GM19193 (cell line): ENCODE measurements around the gene NFAM1.

Source experiments
- POLR2A ChIP-seq: IDR thresholded peaks from 4 replicates; pipeline ENCODE4 v1.6.1; 2011; ENCODE audit not compliant: insufficient read depth, insufficient read length; ENCODE audit errors: extremely low read depth

Gene NFAM1

GRCh38 chr22:42347281-42347824 is 84.8 kb downstream of the NFAM1 start:
- TF ChIP-seq POLR2A = no peak

DNA sequence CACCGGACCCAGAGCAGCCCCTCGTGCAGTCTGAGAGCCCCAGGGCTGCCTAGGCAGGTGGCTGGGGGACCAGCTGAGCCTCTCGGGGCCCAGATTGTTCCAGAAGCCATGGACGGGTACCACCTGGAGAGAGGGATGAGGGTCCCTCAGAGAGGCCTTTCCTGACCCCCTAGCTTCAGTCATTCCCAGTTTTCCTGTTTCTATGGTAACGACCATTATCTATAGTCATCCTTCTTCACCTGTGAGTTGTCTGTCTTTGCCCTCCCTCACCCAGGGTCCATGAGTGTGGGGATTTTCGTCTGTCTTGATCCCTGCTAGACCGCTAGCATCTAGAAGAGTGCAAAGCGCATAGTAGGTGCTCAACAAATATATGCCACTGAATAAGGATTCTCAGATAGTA is 85.5 kb downstream of the NFAM1 start:
- no peak for TF ChIP-seq POLR2A

DNA sequence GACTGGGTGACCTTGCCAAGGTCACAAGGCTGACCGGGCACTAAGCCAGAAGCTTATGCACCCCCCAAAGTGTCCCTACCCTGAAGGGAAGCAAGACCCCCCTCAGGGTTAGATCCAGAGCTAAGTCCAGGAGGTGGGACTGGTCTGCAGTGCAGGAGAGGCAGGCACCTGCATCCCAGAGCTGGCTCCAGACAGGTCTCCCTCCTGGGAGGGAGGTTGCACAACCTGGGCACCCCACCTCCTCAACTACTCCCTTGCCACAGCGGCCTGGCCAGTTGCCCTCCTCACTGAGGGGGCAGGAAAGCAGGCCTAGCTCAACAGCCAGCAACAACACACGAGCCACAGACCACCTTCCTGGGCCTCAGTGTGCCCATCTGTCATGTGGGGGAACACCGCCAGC is 86.7 kb downstream of the NFAM1 start:
- TF ChIP-seq POLR2A = no peak

DNA sequence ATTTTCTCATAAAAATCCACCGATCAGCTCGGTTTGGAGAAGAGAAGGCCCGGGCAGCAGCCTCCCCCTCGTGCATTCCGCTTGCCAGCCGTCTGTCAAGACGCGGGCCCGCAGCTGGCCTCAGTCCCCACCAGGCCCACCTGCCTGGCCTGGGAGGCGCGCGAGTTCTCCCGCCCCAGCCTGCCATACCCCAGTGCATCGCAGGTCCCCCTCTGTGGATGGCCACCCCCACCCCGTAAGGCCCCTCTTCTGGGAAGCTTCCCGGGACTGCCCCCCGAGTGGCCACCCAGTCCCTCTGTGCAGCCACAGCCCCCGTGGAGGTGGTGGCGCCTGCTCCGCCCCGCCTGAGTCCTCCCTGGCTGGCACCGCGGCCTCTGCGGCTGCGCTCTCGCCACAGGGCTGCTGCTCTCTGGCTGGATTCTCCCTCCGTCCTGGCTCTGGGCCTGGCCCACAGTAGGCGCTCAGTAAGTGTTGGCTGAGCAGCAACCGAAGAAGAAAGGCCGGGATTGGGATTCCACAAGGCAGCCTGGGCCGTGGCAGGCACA is 87.8 kb downstream of the NFAM1 start:
- no peak for TF ChIP-seq POLR2A

- TF ChIP-seq POLR2A = no peak
Observed at GRCh38 chr22:42343531-42344081, 88.6 kb downstream of the NFAM1 start.

GRCh38 chr22:42343121-42343454 is 89.1 kb downstream of the NFAM1 start:
- no peak for TF ChIP-seq POLR2A

DNA sequence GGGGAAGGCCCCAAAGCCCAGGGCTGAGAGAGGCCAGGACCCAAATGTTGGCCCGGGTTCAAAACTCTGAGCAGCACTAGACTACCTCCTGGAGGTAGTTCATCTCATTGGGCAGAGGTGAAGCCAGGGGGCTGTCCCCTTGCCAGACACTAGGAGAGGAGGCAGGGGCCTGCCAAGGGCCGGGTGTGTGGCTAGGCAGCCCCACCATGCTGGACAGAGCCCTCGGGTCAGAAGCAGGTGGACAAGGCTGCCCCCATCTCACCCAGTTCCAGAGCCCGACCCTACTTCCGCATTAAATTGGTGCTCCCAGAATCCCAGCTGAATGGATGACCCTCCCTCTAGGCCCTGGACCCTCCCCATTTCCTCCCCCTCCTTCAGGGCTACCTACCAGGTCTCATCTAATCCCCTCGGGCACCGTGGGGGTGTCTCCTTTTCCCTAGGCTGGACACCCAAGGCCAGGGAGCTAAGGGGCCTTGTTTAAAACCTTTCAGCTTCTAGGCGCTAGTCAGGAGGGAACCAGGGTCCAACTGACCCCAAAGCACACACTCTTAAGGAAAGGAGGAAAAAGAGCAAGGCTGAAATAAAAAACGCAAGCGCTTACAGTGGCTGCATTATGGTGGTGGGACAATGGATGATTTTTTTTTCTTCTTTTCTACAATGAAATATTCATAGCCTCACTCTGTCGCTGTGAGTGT is 89.6 kb downstream of the NFAM1 start:
- no peak for TF ChIP-seq POLR2A

GRCh38 chr22:42341779-42342178 is 90.4 kb downstream of the NFAM1 start:
- no peak for TF ChIP-seq POLR2A

- no peak for TF ChIP-seq POLR2A
Observed at GRCh38 chr22:42340829-42341383, 91.3 kb downstream of the NFAM1 start.

DNA sequence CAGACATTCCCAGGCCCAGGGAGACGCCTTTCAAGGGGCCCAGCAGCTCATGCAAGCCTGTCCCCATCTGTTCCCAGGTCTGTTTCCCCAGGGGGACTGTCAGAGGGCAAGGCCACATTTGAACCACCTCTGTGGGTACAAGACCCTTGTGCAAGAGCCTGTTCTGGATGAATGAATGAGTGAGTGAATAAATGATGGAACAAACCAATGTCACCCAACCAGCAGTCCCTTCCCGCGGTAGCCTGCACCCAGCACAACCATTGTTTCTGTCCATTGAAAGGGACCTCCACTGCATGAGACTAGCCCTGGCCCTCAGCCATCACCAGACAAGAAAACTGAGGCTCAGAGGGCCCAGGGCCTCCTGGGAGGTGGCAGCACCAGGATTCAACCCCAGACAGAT is 92.1 kb downstream of the NFAM1 start:
- no peak for TF ChIP-seq POLR2A

GRCh38 chr22:42338479-42338878 is 93.7 kb downstream of the NFAM1 start:
- no peak for TF ChIP-seq POLR2A

GRCh38 chr22:42337356-42337755 is 94.8 kb downstream of the NFAM1 start:
- TF ChIP-seq POLR2A = no peak

DNA sequence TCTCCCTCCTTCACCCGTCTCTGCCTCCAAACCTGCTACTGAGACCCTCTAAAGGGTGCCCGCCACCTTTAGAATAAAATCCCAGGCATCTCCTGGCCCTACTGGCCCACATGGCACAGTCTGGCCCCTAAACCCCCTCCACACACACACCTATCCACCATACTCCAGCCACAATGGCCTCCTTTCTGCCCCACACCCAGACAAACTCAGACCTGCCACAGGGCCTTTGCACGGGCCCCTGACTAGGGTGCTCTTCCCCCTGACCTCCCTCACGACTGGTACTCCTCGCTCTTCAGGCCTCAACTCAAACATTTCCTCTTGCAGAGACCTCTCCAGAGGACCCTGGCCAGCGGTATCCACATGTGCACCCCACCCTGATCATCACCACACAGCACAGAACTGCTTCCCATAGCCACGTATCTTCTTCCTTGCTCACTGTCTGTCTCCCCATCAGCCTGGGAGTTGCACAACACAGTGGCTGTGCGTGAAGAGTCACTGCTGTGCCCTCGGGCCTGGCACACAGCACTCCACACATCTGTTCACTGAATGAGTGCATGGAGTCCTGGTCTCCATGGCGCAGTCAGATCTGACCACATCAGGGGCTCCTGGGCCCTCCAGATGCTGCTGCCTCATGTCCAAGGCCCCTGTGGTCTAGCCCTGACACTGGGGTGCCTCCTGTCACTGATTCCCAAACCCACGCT is 95.5 kb downstream of the NFAM1 start:
- no peak for TF ChIP-seq POLR2A

GRCh38 chr22:42335839-42336378 is 96.3 kb downstream of the NFAM1 start:
- TF ChIP-seq POLR2A = no peak

GRCh38 chr22:42334875-42335512 is 97.2 kb downstream of the NFAM1 start:
- no peak for TF ChIP-seq POLR2A
